NB4 (cell line): Measurements from ENCODE around the gene SLC51B.
A peak's percentile ranks its signal among the peaks of the same experiment; 100 is the strongest.
"Not testable (repeated sequence)": the region's sequence is repeated elsewhere in the genome, so short reads cannot be mapped to it uniquely, and the experiment has no call there.

ENCODE experiments used
- DNase-seq: peaks from one replicate; pipeline ENCODE4 v3.0.0; 2010; ENCODE audit warnings: low read depth
- H3K4me3 ChIP-seq: one replicate; pipeline ENCODE4 v1.5.1; 2011; ENCODE audit warnings: mild to moderate bottlenecking, low read depth, low read length, moderate library complexity
- CTCF ChIP-seq: IDR thresholded peaks from one replicate; pipeline ENCODE4 v1.5.1; 2012; ENCODE audit warnings: low read depth, low read length
- MAX ChIP-seq: IDR thresholded peaks from 2 replicates; pipeline ENCODE4 v1.6.1; 2011; ENCODE audit warnings: low read depth, low read length
- MYC ChIP-seq: IDR thresholded peaks from 2 replicates; pipeline ENCODE4 v1.6.1; 2011; ENCODE audit warnings: low read depth, low read length
- POLR2A ChIP-seq: IDR thresholded peaks from 2 replicates; pipeline ENCODE4 v1.6.1; 2011; ENCODE audit warnings: mild to moderate bottlenecking; ENCODE audit not compliant: insufficient read length; ENCODE audit errors: extremely low read depth

Gene SLC51B

GRCh38 chr15:65042776-65043327 lies 2.3 kb upstream of the SLC51B start:
- no peak for DNase-seq
- no peak for TF ChIP-seq MYC
- no peak for TF ChIP-seq CTCF
- no peak for TF ChIP-seq MAX
- no peak for TF ChIP-seq POLR2A
- H3K4me3 ChIP-seq, result no peak overlapping the region

- DNase-seq, H3K4me3 ChIP-seq: not testable (repeated sequence)
These were observed 969 bp upstream of the SLC51B start for GRCh38 chr15:65044218-65044617.

GRCh38 chr15:65048241-65048640 lies 3.1 kb downstream of the SLC51B start:
- DNase-seq, result no peak
- no peak overlapping the region for H3K4me3 ChIP-seq
- no peak for TF ChIP-seq MAX
- no peak for TF ChIP-seq MYC
- TF ChIP-seq POLR2A, result no peak
- no peak for TF ChIP-seq CTCF

GRCh38 chr15:65049418-65049840 lies 4.2 kb downstream of the SLC51B start:
- no peak for TF ChIP-seq MYC
- no peak for TF ChIP-seq POLR2A
- no peak for TF ChIP-seq CTCF
- no peak for TF ChIP-seq MAX
- H3K4me3 ChIP-seq, result no peak overlapping the region
- DNase-seq, result peak; percentile 41

- H3K4me3 ChIP-seq, result no peak overlapping the region
- TF ChIP-seq MYC (no peak), MAX (no peak), POLR2A (no peak), CTCF (no peak)
- no peak for DNase-seq
These were observed 5.1 kb downstream of the SLC51B start for GRCh38 chr15:65050270-65050669.

GRCh38 chr15:65051266-65051665 lies 6.1 kb downstream of the SLC51B start:
- no peak overlapping the region for H3K4me3 ChIP-seq
- no peak for TF ChIP-seq POLR2A
- no peak for TF ChIP-seq CTCF
- no peak for TF ChIP-seq MYC
- no peak for TF ChIP-seq MAX
- no peak for DNase-seq
